Fibroblast of skin of left quadriceps (primary cell): ENCODE data around the gene BAG3.

Source experiments
- DNase-seq, 2 experiments: peaks; one replicate each; pipeline ENCODE4 v3.0.0-alpha.2; 2013; ENCODE audit warnings: low read depth in 2 of 2

The BAG3 gene

DNA sequence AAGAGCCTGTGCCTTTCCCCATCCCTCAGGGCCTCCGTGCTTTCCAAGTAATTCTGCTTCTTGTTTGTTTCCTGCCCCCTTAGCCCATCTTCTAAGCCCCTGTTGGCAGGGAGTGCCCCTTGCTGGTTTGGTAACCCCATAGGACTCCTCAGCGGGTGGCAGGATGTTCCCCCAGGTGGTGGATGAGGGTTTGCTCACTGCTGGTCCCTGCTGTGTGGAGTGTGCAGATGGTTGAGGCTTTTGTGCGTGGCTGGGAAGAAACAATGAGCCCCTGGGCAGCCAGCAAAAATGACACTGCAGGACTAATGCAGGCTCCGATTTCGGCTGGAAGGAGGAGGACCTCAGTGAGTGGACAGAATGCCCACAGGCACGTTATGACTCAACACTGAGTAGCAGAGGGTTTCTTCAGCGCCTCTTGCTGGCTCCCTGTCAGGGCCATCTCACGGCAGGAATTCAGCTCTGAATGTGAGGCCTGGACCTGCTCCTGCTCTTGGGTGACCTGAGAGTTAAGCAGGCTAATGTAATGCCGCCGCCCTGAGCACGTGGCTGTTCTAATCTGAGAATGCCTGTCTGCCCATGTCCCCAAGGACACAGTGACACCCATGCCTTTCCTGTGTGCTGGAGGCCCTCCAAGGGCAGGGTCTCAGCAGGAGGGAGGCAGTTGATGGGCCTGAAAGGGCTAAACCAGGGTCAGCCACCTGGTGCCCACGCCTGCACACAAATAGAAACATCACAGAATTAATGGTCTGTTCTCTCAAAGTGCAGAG, 16.6 kb downstream of the BAG3 start:
- DNase-seq = peak; percentile 62 to 63

GRCh38 chr10:119668461-119668860, 17.3 kb downstream of the BAG3 start:
- no peak for DNase-seq

DNA sequence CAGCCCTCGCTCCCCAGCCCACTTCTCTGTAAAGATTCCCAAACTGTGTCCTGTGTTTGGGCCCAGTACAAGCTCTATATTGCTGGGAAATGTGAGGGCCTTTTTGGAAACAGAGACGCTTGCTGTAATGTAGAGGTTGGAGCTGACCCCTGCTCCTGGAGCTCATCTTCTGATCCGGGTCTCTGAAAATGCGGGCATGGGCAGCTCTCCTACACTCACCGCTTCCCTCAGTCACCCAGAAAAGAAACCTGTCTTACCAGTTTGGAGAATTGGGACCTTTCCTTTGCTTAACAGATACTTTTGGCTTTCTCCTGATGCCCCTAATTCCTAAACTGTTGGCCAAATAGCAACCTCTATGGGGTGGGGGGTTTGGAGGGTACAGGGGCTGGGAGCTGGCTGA, 18.2 kb downstream of the BAG3 start:
- DNase-seq = no peak

DNA sequence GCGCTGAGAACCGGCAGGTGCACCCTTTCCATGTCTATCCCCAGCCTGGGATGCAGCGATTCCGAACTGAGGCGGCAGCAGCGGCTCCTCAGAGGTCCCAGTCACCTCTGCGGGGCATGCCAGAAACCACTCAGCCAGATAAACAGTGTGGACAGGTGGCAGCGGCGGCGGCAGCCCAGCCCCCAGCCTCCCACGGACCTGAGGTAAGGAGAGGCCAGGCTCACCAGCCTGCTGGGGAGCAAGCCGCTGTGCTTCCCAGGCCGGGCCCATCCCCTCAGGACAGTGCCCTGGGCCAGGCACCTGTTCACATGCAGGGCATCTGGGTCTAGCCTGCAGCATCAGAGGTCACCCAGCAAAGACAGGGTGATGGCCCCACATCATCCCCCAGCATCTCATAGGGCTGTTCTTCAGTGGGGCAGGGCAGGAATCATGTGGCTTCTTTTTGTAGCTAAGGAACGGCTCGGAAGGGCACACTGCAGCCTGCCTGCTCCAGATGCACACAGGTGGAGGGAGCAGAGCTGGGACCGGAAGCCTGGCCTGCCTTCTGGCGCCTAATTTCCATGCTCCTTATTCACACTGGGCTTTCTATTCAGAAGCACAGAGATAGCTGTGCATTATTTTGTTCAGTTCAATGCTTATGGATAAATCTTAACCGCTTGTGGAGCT, 18.9 kb downstream of the BAG3 start:
- no peak for DNase-seq

DNA sequence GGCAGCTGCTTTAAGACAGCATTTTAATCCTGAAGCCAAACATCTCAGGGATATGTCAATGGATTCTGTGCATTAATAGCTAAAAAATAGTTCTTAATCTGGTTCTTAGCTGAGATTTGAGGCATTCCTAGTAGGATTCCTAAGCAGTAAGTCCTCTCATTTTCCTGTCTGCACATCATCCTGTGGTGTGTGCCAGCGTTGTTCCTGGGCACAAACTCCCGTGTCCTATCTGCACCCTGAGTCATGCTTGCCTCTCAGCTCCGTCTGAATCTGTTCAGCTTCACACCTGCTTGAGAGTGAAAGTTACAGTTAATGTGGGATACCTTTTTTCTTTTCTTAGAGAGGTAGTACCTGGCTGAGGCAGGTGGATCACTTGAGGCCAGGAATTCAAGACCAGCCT, 19.5 kb downstream of the BAG3 start:
- no peak for DNase-seq

GRCh38 chr10:119671381-119671780, 20.2 kb downstream of the BAG3 start:
- DNase-seq = no peak

- DNase-seq = no peak
These were observed 21.1 kb downstream of the BAG3 start for GRCh38 chr10:119672291-119672690.

DNA sequence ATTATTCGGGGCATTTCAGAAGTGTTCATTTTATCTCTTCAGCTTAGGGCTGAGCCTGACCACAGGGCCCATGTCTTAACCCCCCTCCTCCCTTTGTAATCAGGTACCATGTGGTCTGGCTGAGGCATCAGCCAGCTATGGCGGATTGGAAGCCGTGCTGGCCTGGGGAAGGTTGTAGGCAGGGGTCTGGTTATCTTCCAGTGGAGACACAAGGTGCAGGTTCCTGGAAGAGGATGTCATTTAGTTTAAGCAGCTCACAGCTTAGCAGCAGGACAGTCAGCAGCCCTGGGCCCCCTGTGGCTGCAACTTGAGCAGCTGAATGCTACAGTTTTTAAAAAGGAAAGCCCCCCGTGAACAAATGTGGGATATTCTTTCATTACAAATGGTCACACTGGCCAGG, 22.1 kb downstream of the BAG3 start:
- no peak for DNase-seq

DNA sequence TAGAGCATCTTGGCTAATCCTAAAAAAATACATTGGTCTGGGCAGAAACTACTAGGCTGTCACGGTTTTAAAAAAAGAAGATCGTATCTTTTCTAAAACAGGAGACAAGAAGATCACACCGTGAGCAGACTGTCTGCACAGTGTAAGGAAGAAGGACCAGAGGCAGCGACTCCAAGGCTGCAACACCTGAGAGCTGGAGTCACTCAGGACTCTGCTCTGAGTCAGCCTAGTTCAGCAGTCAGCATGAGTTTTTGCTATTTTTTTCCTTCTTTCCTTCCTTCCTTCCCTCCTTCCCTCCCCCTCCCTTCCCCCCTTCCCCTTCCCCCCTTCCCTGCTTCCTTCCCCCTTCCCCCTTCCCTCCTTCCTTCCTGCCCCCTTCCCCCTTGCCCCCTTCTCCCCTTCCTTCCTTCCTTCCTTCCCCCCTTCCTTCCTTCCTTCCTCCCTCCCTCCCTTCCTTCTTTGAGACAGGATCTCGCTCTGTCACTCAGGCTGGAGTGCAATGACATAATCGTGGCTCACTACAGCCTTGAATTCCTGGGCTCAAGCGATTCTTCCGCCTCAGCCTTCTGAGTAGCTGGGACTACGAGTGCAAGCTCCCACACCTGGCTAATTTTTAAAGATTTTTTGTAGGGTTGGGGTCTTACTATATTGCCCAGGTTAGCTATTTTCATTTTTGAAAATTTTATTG, 24.4 kb downstream of the BAG3 start:
- no peak for DNase-seq

- no peak for DNase-seq
These were observed 25.9 kb downstream of the BAG3 start for GRCh38 chr10:119677126-119677525.

- DNase-seq = no peak
These were observed 26.9 kb downstream of the BAG3 start for GRCh38 chr10:119677904-119678755.

DNA sequence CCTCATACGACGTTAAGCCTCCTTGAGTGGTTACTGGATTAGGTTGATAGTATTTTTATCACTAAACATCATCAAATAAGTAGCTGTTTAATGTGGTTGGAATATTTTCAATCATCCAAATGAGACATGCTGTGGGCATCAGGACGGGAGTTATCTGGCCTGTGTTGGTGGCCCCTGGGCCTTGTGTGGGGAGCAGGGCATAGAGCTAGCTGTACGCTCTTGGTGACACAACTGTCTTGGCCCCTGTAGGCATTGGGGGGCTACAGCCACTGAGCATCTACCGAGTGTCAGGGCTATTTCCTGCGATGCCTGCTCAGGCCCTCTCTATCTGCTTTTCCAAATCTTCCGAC, 28.3 kb downstream of the BAG3 start:
- DNase-seq = no peak

GRCh38 chr10:119680050-119680449, 28.9 kb downstream of the BAG3 start:
- DNase-seq = peak; percentile 16 to 32

GRCh38 chr10:119680650-119681081, 29.5 kb downstream of the BAG3 start:
- no peak for DNase-seq

GRCh38 chr10:119686465-119687191, 35.4 kb downstream of the BAG3 start:
- peak; percentile 59 to 61 for DNase-seq

DNA sequence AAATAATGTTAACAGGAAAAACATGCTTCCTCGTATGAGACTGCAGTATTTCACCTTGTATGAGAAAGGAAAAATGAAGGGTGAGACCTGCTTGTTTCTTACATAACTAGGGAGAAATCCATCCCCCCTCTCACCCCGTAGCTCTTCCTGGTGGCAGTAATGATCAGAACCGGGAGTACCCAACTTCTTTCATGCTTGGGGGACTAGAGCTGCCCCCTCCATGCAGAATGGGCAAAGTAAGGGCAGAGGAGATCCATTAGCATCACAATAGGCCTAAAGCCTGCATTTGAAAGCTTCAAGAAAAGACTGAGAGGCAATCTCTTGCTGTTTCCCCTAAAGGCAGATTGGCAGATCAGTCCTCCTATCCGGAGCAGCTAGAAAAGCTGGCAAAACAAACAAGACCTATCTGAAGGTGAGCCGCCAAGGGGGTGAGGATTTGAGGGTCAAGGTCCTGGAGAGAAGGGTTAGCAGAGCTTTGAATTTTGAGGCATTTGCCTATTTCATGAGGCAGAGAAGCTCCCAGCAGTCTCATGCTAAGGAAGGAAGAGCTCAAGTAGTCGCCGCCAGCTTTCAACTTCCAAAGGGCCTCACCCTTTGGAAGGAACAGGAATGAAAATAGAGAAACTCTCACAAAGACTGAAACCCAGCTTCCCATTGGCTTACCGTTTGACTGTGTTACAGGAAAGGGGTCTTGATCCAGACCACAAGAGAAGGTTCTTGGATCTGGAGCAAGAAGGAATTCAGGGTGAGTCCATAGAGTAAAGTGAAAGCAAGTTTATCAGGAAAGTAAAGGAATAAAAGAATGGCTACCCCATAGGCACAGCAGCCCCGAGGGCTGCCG, 36.2 kb downstream of the BAG3 start:
- DNase-seq = no peak

GRCh38 chr10:119688033-119688508, 36.9 kb downstream of the BAG3 start:
- no peak for DNase-seq

DNA sequence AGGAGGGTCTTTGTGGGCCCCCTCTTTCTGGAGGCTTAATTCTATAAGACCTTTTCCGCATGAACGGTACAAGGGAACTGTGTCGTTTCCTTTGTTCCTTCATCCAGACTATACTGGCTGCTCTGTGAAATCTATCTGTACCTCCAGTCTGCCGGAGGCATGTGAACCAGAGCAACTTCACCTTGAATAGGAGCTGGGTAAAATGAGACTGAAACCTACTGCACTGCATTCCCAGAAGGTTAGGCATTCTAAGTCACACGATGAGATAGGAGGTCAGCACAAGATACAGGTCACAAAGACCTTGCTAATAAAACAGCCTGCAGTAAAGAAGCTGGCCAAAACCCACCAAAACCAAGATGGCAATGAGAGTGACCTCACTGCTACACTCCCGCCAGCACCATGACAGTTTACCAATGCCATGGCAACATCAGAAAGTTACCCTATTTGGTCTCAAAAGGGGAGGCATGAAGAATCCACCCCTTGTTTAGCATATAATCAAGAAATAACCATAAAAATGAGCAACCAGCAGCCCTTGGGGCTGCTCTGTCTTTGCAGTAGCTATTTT, 37.9 kb downstream of the BAG3 start:
- DNase-seq = no peak

DNA sequence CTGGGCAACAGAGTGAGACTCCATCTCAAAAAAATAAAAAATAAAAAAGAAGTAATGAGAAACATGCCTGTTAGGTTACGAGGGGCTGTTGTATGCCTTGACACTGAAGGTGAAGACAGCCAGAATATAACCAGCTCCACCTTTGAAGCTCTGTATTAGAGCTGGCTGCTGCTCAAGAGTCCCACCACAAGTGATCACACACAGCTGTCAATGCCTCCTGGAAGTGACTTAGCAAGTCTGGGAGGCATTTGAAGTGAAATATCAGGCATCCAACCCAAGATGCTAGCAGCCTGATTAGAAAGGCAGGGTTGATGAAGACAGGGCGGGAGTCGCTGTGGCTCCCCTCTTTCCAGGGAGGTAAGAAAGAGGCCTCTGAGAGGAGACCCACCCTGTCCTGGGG, 40.5 kb downstream of the BAG3 start:
- no peak for DNase-seq
